Measurements from ENCODE around the gene NFS1.

DNA sequence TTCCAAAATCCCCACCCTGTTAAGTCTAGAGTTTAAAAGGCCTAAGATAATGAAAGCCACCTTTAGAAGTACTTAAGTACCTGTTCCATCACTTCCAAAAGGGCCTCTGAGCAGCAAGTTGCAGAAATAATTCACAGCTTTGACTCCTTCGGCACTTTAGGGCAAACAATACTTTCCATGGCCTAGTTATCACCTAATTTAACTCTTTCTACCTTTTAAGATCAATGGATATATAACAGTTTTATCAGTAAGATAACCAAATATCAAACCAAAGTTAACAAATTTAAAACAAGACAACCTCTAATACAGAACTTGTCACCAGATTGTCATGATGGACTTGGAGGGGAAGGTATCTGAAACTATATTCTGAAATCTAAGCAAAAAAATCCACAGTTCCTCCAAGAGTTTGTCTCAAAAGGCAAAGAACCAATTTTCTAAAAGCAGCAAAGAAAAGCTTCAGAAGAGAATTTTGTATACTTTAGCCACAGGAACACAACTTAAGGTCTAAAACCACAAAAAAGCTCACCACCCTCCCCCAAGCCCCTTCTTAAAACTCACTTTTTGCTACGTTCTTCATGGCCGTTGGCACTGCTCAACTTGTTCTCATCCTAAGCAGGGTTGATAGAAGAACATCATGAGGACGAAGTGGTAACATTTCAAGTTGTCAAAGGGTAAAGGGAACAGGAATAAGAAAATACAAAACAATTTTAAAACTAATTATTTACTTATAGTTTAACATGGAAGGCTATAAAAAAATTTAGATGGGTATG is 39.4 kb upstream of the NFS1 start:
- TF ChIP-seq, protein P1, sequence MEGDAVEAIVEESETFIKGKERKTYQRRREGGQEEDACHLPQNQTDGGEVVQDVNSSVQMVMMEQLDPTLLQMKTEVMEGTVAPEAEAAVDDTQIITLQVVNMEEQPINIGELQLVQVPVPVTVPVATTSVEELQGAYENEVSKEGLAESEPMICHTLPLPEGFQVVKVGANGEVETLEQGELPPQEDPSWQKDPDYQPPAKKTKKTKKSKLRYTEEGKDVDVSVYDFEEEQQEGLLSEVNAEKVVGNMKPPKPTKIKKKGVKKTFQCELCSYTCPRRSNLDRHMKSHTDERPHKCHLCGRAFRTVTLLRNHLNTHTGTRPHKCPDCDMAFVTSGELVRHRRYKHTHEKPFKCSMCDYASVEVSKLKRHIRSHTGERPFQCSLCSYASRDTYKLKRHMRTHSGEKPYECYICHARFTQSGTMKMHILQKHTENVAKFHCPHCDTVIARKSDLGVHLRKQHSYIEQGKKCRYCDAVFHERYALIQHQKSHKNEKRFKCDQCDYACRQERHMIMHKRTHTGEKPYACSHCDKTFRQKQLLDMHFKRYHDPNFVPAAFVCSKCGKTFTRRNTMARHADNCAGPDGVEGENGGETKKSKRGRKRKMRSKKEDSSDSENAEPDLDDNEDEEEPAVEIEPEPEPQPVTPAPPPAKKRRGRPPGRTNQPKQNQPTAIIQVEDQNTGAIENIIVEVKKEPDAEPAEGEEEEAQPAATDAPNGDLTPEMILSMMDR (IDR thresholded peaks at IDR 0.05; ENCODE audit: low read length), result no peak
- TF ChIP-seq EZH2phosphoT487 (IDR thresholded peaks at IDR 0.05; ENCODE audit: low read length) (no peak), EZH2 (optimal IDR thresholded peaks at IDR 0.05; ENCODE audit: low read depth, low read length) (no peak)
